Neutrophil (primary cell): ENCODE results near the gene PDE4D.

ENCODE experiments used
- H3K27ac ChIP-seq: fragments of 200-600 bp; sonication (generic); 2 replicates; pipeline ENCODE4 v1.5.1; 2016; ENCODE audit warnings: mild to moderate bottlenecking, moderate library complexity
- H3K27me3 ChIP-seq: fragments of 200-600 bp; sonication (generic); 2 replicates; pipeline ENCODE4 v1.6.0; 2016; ENCODE audit warnings: mild to moderate bottlenecking
- H3K36me3 ChIP-seq: fragments of 200-600 bp; sonication (generic); 2 replicates; pipeline ENCODE4 v1.5.1; 2017
- H3K4me1 ChIP-seq, 2 experiments: fragments of 200-600 bp in 1 of 2; sonication (generic) in 1 of 2; 1 replicate in 1 of 2; 2 replicates in 1 of 2; pipeline versions ENCODE4 v1.5.1 to v1.6.1; 2013 to 2016; ENCODE audit warnings: low read depth in 1 of 2, low read length in 1 of 2, mild to moderate bottlenecking in 1 of 2, moderate library complexity in 1 of 2; ENCODE audit not compliant: control insufficient read depth in 1 of 2, insufficient read depth in 1 of 2
- H3K4me3 ChIP-seq, 2 experiments: fragments of 200-600 bp in 1 of 2; sonication (generic) in 1 of 2; 1 replicate in 1 of 2; 2 replicates in 1 of 2; pipeline ENCODE4 v1.5.1; 2013 to 2016; ENCODE audit warnings: low read depth in 1 of 2, low read length in 1 of 2, mild to moderate bottlenecking in 1 of 2, moderate library complexity in 1 of 2
- H3K9me3 ChIP-seq: fragments of 200-600 bp; sonication (generic); 2 replicates; pipeline ENCODE4 v1.5.1; 2016
- TF ChIP-seq, protein P1 (sequence below): fragments of 200-600 bp; sonication (generic); IDR thresholded peaks from 2 replicates; pipeline ENCODE4 v1.5.1; 2016; ENCODE audit warnings: antibody characterized with exemption

PDE4D gene

GRCh38 chr5:59712836-59713497, 180.6 kb downstream of the PDE4D start:
- Histone ChIP-seq H3K27ac (no peak overlapping the region), H3K36me3 (no peaks in the 10 kb centered on the region), H3K4me1 (no peaks in the 10 kb centered on the region), H3K27me3 (no peaks in the 10 kb centered on the region), H3K4me3 (no peak overlapping the region), H3K9me3 (no peaks in the 10 kb centered on the region)
- TF ChIP-seq, protein P1, sequence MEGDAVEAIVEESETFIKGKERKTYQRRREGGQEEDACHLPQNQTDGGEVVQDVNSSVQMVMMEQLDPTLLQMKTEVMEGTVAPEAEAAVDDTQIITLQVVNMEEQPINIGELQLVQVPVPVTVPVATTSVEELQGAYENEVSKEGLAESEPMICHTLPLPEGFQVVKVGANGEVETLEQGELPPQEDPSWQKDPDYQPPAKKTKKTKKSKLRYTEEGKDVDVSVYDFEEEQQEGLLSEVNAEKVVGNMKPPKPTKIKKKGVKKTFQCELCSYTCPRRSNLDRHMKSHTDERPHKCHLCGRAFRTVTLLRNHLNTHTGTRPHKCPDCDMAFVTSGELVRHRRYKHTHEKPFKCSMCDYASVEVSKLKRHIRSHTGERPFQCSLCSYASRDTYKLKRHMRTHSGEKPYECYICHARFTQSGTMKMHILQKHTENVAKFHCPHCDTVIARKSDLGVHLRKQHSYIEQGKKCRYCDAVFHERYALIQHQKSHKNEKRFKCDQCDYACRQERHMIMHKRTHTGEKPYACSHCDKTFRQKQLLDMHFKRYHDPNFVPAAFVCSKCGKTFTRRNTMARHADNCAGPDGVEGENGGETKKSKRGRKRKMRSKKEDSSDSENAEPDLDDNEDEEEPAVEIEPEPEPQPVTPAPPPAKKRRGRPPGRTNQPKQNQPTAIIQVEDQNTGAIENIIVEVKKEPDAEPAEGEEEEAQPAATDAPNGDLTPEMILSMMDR = no peak

DNA sequence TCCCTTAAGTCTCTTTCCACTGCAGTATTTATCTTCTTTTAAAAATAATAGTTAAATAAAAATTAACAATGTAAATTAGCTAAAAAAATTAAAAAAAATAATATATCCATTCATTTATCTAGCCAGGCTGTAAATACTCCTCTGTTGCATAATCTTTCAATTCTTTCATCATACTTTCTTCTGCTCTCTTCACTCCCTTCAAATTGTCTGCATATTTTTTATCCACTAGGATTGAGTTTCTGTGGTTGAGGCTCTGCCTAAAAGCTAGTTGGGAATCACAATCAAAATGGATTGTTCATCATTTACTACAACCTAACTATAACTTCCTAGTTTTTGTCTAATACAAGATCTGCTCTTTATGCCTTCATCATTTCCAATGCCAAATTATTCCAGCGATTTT, 182.2 kb downstream of the PDE4D start:
- H3K4me1 ChIP-seq = no peaks in the 10 kb centered on the region

DNA sequence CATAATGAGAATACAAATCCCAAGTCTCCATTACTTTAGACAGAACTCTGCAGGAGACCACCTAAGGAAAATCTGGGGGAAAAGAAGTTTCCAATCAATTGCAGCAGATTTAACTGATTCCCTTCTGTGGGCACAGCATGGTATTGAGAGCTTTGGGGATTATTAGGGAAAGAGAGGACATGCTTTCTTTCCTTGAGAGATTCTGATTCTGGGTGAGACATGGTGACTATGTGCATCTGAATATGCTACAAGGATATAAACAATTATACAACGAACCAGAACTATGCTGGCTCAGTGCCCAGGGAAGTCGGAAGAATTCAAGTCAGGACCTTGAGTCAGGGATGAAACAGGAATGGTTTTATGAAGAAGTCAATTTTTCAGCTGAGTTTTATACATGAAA, 183.7 kb downstream of the PDE4D start:
- TF ChIP-seq, protein P1 = no peak
- H3K4me1 ChIP-seq = no peaks in the 10 kb centered on the region
- no peaks in the 10 kb centered on the region for H3K9me3 ChIP-seq
- H3K36me3 ChIP-seq = no peaks in the 10 kb centered on the region
- H3K27ac ChIP-seq = no peak overlapping the region
- no peak overlapping the region for H3K4me3 ChIP-seq
- no peaks in the 10 kb centered on the region for H3K27me3 ChIP-seq

More for the DNA sequence above, 182.2 kb downstream of the PDE4D start:
- Histone ChIP-seq H3K27me3 (no peaks in the 10 kb centered on the region), H3K9me3 (no peaks in the 10 kb centered on the region), H3K4me3 (no peak overlapping the region), H3K27ac (no peak overlapping the region), H3K36me3 (no peaks in the 10 kb centered on the region)
- TF ChIP-seq, protein P1 = no peak

GRCh38 chr5:59709346-59709821, 184.1 kb downstream of the PDE4D start:
- TF ChIP-seq, protein P1 = no peak
- Histone ChIP-seq H3K27ac (no peak overlapping the region), H3K4me1 (no peaks in the 10 kb centered on the region), H3K27me3 (no peaks in the 10 kb centered on the region), H3K4me3 (no peak overlapping the region), H3K36me3 (no peaks in the 10 kb centered on the region), H3K9me3 (no peaks in the 10 kb centered on the region)

DNA sequence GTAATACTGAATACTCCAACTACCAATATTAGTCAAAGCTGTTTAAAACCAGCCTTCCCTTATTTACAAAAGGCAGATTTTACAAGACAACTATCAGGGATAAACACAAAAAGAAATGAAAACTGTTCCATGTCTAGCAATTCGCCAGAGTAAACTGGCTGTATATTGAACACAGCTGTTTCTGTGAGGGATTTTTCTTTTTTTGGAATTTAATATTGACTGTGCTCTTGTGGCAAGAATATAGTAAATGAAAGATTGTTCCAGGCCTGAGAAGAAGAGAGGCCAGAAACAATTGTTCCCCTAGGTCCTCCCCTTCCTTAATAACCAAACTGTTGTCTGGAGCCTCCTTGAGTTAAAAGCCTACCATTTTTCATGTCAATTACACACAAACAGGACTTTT, 188.6 kb downstream of the PDE4D start:
- Histone ChIP-seq H3K27ac (no peak overlapping the region), H3K27me3 (no peaks in the 10 kb centered on the region), H3K36me3 (peaks cover 3% of the 10 kb centered on the region), H3K4me1 (no peaks in the 10 kb centered on the region), H3K4me3 (no peak overlapping the region), H3K9me3 (no peaks in the 10 kb centered on the region)
- TF ChIP-seq, protein P1 = no peak
